Endothelial cell of umbilical vein (primary cell): ENCODE data around the gene CDK6. TPM values are rescaled to one million over a fixed set of nuclear protein-coding genes. Genes with fewer than 3 reads are reported as not detected.

Source experiments
- BruUV-seq: library from RNA; stranded (reverse); fragments of 400-500 nt; replicated peaks from 2 replicates; lab custom pipeline; 2021; lab: Mats Ljungman, UMichigan
- CTCF ChIA-PET: fragments of 300-600, 350-600 bp; sonication (Branson Sonifier 250); formaldehyde crosslinking; loops from one replicate; lab custom pipeline; 2021; ENCODE audit warnings: antibody characterized with exemption, inconsistent platforms; lab: Charles Lee
- POLR2A ChIA-PET: fragments of 300-600, 350-600 bp; sonication (Branson Sonifier 250); formaldehyde crosslinking; loops from one replicate; lab custom pipeline; 2021; ENCODE audit warnings: antibody characterized with exemption, inconsistent platforms; lab: Charles Lee
- DNase-seq: peaks from one replicate; pipeline ENCODE4 v3.0.0-alpha.2; 2011; ENCODE audit warnings: low read depth, low spot score
- FAIRE-seq: peaks from 2 replicates; lab custom pipeline; 2011; peaks lifted over from hg19 to GRCh38; lab: Jason Lieb, UNC
- H2AFZ ChIP-seq: 2 replicates; pipeline ENCODE4 v1.6.0; 2012; ENCODE audit warnings: low read depth, low read length, control low read depth, inconsistent platforms
- H3K27ac ChIP-seq: 2 replicates; pipeline ENCODE4 v1.5.1; 2011; ENCODE audit warnings: low read depth, mild to moderate bottlenecking, control low read depth, low read length, moderate library complexity; ENCODE audit not compliant: insufficient read depth
- H3K27me3 ChIP-seq, 2 experiments: 2 replicates each; pipeline versions ENCODE4 v1.6.0 to v1.6.1; 2011; ENCODE audit warnings: low read length in 2 of 2, mixed read lengths in 1 of 2; ENCODE audit not compliant: control insufficient read depth in 2 of 2, insufficient read depth in 2 of 2
- H3K36me3 ChIP-seq, 2 experiments: 2 replicates in 1 of 2; 3 replicates in 1 of 2; pipeline ENCODE4 v1.5.1; 2011; ENCODE audit warnings: low read length in 2 of 2, mild to moderate bottlenecking in 1 of 2, moderate library complexity in 1 of 2; ENCODE audit not compliant: control insufficient read depth in 2 of 2, insufficient read depth in 2 of 2; ENCODE audit errors: extremely low read depth in 1 of 2
- H3K4me1 ChIP-seq: 3 replicates; pipeline ENCODE4 v1.5.1; 2011; ENCODE audit warnings: mild to moderate bottlenecking, low read length; ENCODE audit not compliant: control insufficient read depth, insufficient read depth; ENCODE audit errors: extremely low read depth
- H3K4me2 ChIP-seq: 2 replicates; pipeline ENCODE4 v1.6.1; 2011; ENCODE audit warnings: low read length, control low read depth, mixed read lengths; ENCODE audit not compliant: insufficient read depth
- H3K4me3 ChIP-seq, 3 experiments: fragments of 200-600 bp in 1 of 3; sonication (generic), shearing (Covaris generic) in 1 of 3; replicated peaks in 1 of 3; 2 replicates each; pipeline ENCODE4 v1.5.1; 2011 to 2016; ENCODE audit warnings: control low read depth in 3 of 3, low read length in 3 of 3, mild to moderate bottlenecking in 2 of 3, inconsistent platforms in 1 of 3, low read depth in 1 of 3, moderate library complexity in 1 of 3; ENCODE audit not compliant: insufficient read depth in 1 of 3
- H3K79me2 ChIP-seq: 2 replicates; pipeline ENCODE4 v1.6.0; 2012; ENCODE audit warnings: low read length, inconsistent platforms; ENCODE audit not compliant: control insufficient read depth, insufficient read depth
- H3K9ac ChIP-seq: replicated peaks from 2 replicates; pipeline ENCODE3; 2011; ENCODE audit warnings: low read length, control low read depth; ENCODE audit not compliant: insufficient read depth; ENCODE audit errors: extremely low read depth
- H3K9me1 ChIP-seq: replicated peaks from 3 replicates; pipeline ENCODE4 v1.6.0; 2011; ENCODE audit warnings: mild to moderate bottlenecking, low read length; ENCODE audit not compliant: control insufficient read depth, insufficient read depth; ENCODE audit errors: extremely low read depth
- H3K9me3 ChIP-seq: replicated peaks from 2 replicates; pipeline ENCODE4 v1.5.1; 2012; ENCODE audit warnings: low read length, inconsistent platforms; ENCODE audit not compliant: control insufficient read depth, insufficient read depth
- H4K20me1 ChIP-seq: replicated peaks from 2 replicates; pipeline ENCODE3; 2011; ENCODE audit warnings: mild to moderate bottlenecking, low read length; ENCODE audit not compliant: control insufficient read depth, insufficient read depth; ENCODE audit errors: extremely low read depth
- CTCF ChIP-seq, 2 donors: IDR thresholded peaks; 1 replicate in 1 of 2; 2 replicates in 1 of 2; pipeline ENCODE4 v1.5.1; 2011; ENCODE audit warnings: low read length in 2 of 2, mild to moderate bottlenecking in 2 of 2, moderate library complexity in 2 of 2, control low read depth in 1 of 2, inconsistent platforms in 1 of 2, low read depth in 1 of 2; ENCODE audit not compliant: insufficient read depth in 1 of 2; ENCODE audit errors: extremely low read depth in 1 of 2
- EZH2 ChIP-seq: IDR thresholded peaks from 2 replicates; pipeline ENCODE4 v1.6.1; 2012; ENCODE audit warnings: borderline replicate concordance, low read depth, mild to moderate bottlenecking, moderate library complexity, low read length, inconsistent platforms; ENCODE audit not compliant: severe bottlenecking
- FOS ChIP-seq: IDR thresholded peaks from 2 replicates; pipeline ENCODE4 v1.6.1; 2011; ENCODE audit warnings: mild to moderate bottlenecking, low read length, moderate library complexity, borderline replicate concordance; ENCODE audit not compliant: insufficient read depth
- JUN ChIP-seq: IDR thresholded peaks from 2 replicates; pipeline ENCODE4 v1.6.1; 2011; ENCODE audit warnings: borderline replicate concordance, low read depth; ENCODE audit not compliant: insufficient read length, insufficient read depth
- MAX ChIP-seq: IDR thresholded peaks from 2 replicates; pipeline ENCODE4 v1.6.1; 2011; ENCODE audit not compliant: insufficient read depth, insufficient read length
- MYC ChIP-seq: IDR thresholded peaks from one replicate; pipeline ENCODE4 v1.6.1; 2011; ENCODE audit warnings: mild to moderate bottlenecking, low read depth, low read length
- POLR2A ChIP-seq: IDR thresholded peaks from 2 replicates; pipeline ENCODE4 v1.6.1; 2012; ENCODE audit warnings: low read depth, mild to moderate bottlenecking, control low read depth, low read length
- POLR2AphosphoS5 ChIP-seq: IDR thresholded peaks from 2 replicates; pipeline ENCODE4 v1.6.1; 2012; ENCODE audit warnings: low read depth, mild to moderate bottlenecking, control low read depth, low read length, moderate library complexity; ENCODE audit not compliant: insufficient read depth
- dilution Hi-C: fragments of 300-500 bp; cut with MboI; formaldehyde crosslinking; loops from one replicate; pipeline ENCODE4 v1.15.0; 2019; ENCODE audit warnings: low sequenced_read_pairs; ENCODE audit not compliant: extremely low pct_ligation_motif_present
- intact Hi-C: fragments of 100-400 bp; cut with micrococcal nuclease; formaldehyde crosslinking; loops from one replicate; pipeline ENCODE4 v1.10.0; 2022
- polyA plus RNA-seq, 4 experiments: library from polyadenylated mRNA; depleted of rRNA in 3 of 4; stranded (reverse) in 3 of 4; unstranded in 1 of 4; fragments of >200 nt; gene quantifications; 2 replicates each; pipeline versions ENCODE4 v1.2.1 to v1.2.3, GENCODE V29; 2011 to 2012; ENCODE audit warnings: missing spikeins in 1 of 4
- total RNA-seq: library from RNA; stranded (reverse); gene quantifications from 2 replicates; pipeline ENCODE4 v1.2.3, GENCODE V29; 2021

The CDK6 gene
- total and polyA plus RNA-seq, 2 donors (not counting 3 experiments of a cell fraction or from before 2014, with no cell fraction given) = 6.0 to 28.2 TPM

GRCh38 chr7:92736870-92737269 is 99.5 kb downstream of the CDK6 start:
- H3K9me1 ChIP-seq = no peaks in the 10 kb centered on the region
- H3K27me3 ChIP-seq = no peaks in the 10 kb centered on the region
- H4K20me1 ChIP-seq = no peaks in the 10 kb centered on the region
- ChIA-PET CTCF (no interaction called here), POLR2A (no interaction called here)
- intact Hi-C loops = no loop called here
- H3K4me1 ChIP-seq = peaks cover 13% of the 10 kb centered on the region
- H3K9me3 ChIP-seq = no peaks in the 10 kb centered on the region
- no peak for DNase-seq
- H3K4me2 ChIP-seq = no peak overlapping the region
- H2AFZ ChIP-seq = no peak overlapping the region
- no peak overlapping the region for H3K4me3 ChIP-seq
- dilution Hi-C loops = no loop called here
- H3K36me3 ChIP-seq = no peaks in the 10 kb centered on the region
- no TSS peak for BruUV-seq
- TF ChIP-seq EZH2 (no peak), POLR2AphosphoS5 (no peak), MAX (no peak), POLR2A (no peak), FOS (no peak), CTCF (IDR thresholded peaks at IDR 0.05; ENCODE audit: extremely low read depth in 1 of 2, insufficient read depth in 1 of 2, low read depth in 1 of 2, low read length in 2 of 2) (no peak), JUN (no peak), MYC (no peak)
- no peak overlapping the region for H3K27ac ChIP-seq
- no peak overlapping the region for H3K9ac ChIP-seq
- no peak for FAIRE-seq
- peaks cover 2% of the 10 kb centered on the region for H3K79me2 ChIP-seq
